ENCODE measurements around the gene AMY1B. TPM values are rescaled to one million over a fixed set of nuclear protein-coding genes. Genes with fewer than 3 reads are reported as not detected.
"Not testable (repeated sequence)": the region's sequence is repeated elsewhere in the genome, so short reads cannot be mapped to it uniquely, and the experiment has no call there.

The AMY1B gene
- not detected for total RNA-seq

DNA sequence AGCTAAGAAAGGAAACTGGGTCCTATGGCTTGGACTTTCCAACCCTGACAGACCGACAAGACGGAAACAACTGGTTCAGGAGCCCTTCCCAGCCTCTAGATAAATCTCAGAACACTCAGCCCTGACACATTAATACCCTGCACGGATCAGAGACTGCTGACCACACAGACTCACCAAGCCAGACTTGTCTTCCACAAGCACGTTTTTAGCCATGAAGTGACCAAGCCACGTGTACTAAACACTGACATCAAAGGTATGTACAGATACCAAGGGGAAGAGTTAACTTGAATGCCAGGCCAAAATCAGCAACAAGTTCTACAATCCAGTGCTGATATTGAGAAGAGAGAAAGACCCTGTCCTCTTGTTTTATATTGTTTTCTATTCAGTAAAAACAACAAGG lies at the start of gene AMY1B:
AMY1B (minus strand) TSS at position 101 of the 400 bp plus-strand sequence. CDS start 571 bp downstream, outside the sequence.
- H3K27me3 Mint-ChIP-seq (ENCODE audit: low read depth); H3K36me3 Mint-ChIP-seq (ENCODE audit: low read depth); POLR2A ChIA-PET; DNase-seq; H3K27ac Mint-ChIP-seq; H3K4me3 Mint-ChIP-seq; H3K9me3 Mint-ChIP-seq (ENCODE audit: insufficient read depth); CTCF ChIA-PET; H3K4me1 Mint-ChIP-seq (ENCODE audit: low read depth); ATAC-seq: not testable (repeated sequence)

DNA sequence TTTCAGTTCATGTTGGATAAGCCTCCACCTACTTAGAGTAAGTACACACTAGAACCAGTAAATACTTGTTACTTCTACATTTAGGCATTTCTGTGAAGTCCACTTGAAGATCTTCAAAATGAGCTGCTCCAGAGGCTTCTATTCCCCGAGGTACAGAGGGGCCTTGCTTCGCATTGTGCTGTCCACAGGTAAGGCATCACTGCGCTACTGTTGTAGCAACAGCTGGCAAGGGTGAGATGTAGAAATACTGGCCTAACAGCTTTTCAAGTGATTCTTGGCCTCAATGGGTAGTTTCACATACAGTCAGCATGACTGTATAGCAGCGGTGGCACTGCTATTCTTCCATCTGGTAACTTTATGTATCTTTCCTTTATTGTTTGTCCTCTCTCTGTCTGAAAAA lies 49.0 kb upstream of the AMY1B start:
- H3K4me3 Mint-ChIP-seq; H3K9me3 Mint-ChIP-seq (ENCODE audit: insufficient read depth); ATAC-seq; H3K27me3 Mint-ChIP-seq (ENCODE audit: low read depth); H3K4me1 Mint-ChIP-seq (ENCODE audit: low read depth); H3K27ac Mint-ChIP-seq; H3K36me3 Mint-ChIP-seq (ENCODE audit: low read depth); DNase-seq; POLR2A ChIA-PET; CTCF ChIA-PET: not testable (repeated sequence)

GRCh38 chr1:103744449-103744848 lies 48.4 kb upstream of the AMY1B start:
- H3K27ac Mint-ChIP-seq; ATAC-seq; H3K9me3 Mint-ChIP-seq (ENCODE audit: insufficient read depth); H3K36me3 Mint-ChIP-seq (ENCODE audit: low read depth); CTCF ChIA-PET; DNase-seq; H3K4me1 Mint-ChIP-seq (ENCODE audit: low read depth); H3K27me3 Mint-ChIP-seq (ENCODE audit: low read depth); H3K4me3 Mint-ChIP-seq; POLR2A ChIA-PET: not testable (repeated sequence)

DNA sequence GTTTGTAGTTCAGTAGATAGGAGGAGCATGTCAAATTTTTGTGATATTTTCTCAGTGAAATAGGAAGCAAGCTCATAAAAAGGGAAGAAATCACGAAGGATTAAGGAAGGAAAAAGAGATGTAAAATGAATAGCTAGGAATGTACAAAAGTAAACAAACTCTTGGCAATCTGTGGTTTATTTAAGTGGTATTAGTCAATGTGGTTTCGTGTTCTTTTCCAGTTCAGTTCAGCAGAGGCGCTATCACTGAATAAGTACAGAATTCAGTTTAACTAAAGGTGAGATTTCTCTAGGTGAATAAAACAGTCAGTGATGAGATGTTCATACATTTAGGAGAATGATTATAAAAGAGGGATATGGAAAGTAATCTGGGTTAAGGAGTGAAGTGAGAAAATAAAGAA lies 42.0 kb upstream of the AMY1B start:
- ATAC-seq; H3K27me3 Mint-ChIP-seq (ENCODE audit: low read depth); H3K4me3 Mint-ChIP-seq; H3K27ac Mint-ChIP-seq; DNase-seq; H3K4me1 Mint-ChIP-seq (ENCODE audit: low read depth); H3K9me3 Mint-ChIP-seq (ENCODE audit: insufficient read depth); CTCF ChIA-PET; H3K36me3 Mint-ChIP-seq (ENCODE audit: low read depth); POLR2A ChIA-PET: not testable (repeated sequence)

DNA sequence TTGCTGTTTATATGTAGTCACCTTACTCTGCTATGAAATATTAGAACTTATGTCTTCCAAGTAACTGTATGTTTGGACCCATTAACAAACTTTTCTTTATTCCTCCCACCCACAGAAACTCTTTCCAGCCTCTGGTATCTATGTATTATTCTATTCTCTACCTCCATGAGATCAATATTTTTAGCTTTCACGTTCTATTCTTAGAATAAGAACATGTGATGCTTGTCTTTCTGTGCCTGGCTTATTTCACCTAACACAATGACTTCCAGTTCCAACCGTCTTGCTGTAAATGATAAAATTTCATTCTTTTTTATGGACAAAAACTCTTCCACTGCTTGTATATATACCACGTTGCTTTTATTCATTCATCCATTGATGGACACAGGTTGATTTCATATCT lies 39.3 kb upstream of the AMY1B start:
- POLR2A ChIA-PET; DNase-seq; ATAC-seq; H3K27ac Mint-ChIP-seq; H3K4me1 Mint-ChIP-seq (ENCODE audit: low read depth); H3K9me3 Mint-ChIP-seq (ENCODE audit: insufficient read depth); CTCF ChIA-PET; H3K27me3 Mint-ChIP-seq (ENCODE audit: low read depth); H3K36me3 Mint-ChIP-seq (ENCODE audit: low read depth); H3K4me3 Mint-ChIP-seq: not testable (repeated sequence)

DNA sequence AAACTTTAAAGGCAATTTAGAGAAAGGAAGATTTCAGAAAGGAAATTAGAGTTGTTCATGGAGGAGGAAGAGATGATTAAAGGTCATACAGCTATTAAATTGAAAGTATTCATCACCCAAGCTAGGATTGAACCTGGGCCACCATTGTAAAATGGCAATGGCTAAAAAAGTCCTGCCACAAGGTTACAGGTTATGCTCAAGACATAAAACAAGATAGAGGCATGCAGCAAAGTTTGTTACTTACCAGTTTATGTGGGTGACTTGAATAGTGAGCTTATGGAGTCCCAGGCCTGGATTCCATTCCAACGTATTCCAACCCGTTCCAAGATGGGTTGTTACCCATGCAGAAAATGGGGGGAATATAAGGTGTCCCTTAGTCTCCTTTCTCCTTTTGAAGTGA lies 25.5 kb upstream of the AMY1B start:
- POLR2A ChIA-PET; H3K27me3 Mint-ChIP-seq (ENCODE audit: low read depth); H3K27ac Mint-ChIP-seq; H3K36me3 Mint-ChIP-seq (ENCODE audit: low read depth); DNase-seq; H3K9me3 Mint-ChIP-seq (ENCODE audit: insufficient read depth); CTCF ChIA-PET; ATAC-seq; H3K4me1 Mint-ChIP-seq (ENCODE audit: low read depth); H3K4me3 Mint-ChIP-seq: not testable (repeated sequence)

DNA sequence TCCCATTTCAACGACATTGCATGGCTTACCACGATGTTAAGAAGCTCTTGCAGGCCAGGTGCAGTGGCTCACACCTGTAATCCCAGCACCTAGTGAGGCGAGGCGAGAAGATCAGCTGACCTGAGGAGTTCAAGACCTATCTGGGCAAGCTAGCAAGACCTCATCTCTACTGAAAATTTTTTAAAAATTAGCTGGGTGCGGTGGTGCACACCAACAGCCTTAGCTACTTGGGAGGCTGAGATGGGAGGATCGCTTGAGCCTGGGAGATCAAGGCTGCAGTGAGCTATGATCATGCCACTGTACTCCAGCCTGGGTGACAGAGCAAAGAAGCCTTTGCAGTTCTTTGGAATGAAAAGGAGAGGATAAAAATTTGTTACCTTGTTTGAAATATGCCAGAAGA lies 21.4 kb upstream of the AMY1B start:
- H3K27ac Mint-ChIP-seq; H3K27me3 Mint-ChIP-seq (ENCODE audit: low read depth); DNase-seq; H3K36me3 Mint-ChIP-seq (ENCODE audit: low read depth); H3K4me1 Mint-ChIP-seq (ENCODE audit: low read depth); POLR2A ChIA-PET; ATAC-seq; H3K9me3 Mint-ChIP-seq (ENCODE audit: insufficient read depth); H3K4me3 Mint-ChIP-seq; CTCF ChIA-PET: not testable (repeated sequence)

DNA sequence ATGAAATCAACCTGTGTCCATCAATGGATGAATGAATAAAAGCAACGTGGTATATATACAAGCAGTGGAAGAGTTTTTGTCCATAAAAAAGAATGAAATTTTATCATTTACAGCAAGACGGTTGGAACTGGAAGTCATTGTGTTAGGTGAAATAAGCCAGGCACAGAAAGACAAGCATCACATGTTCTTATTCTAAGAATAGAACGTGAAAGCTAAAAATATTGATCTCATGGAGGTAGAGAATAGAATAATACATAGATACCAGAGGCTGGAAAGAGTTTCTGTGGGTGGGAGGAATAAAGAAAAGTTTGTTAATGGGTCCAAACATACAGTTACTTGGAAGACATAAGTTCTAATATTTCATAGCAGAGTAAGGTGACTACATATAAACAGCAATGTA lies 14.4 kb upstream of the AMY1B start:
- H3K27ac Mint-ChIP-seq; H3K4me1 Mint-ChIP-seq (ENCODE audit: low read depth); DNase-seq; H3K4me3 Mint-ChIP-seq; H3K36me3 Mint-ChIP-seq (ENCODE audit: low read depth); POLR2A ChIA-PET; ATAC-seq; H3K9me3 Mint-ChIP-seq (ENCODE audit: insufficient read depth); H3K27me3 Mint-ChIP-seq (ENCODE audit: low read depth); CTCF ChIA-PET: not testable (repeated sequence)

- H3K4me1 Mint-ChIP-seq (ENCODE audit: low read depth); H3K4me3 Mint-ChIP-seq; ATAC-seq; CTCF ChIA-PET; H3K27ac Mint-ChIP-seq; H3K36me3 Mint-ChIP-seq (ENCODE audit: low read depth); H3K9me3 Mint-ChIP-seq (ENCODE audit: insufficient read depth); POLR2A ChIA-PET; H3K27me3 Mint-ChIP-seq (ENCODE audit: low read depth); DNase-seq: not testable (repeated sequence)
Measured at GRCh38 chr1:103707670-103708069, 11.7 kb upstream of the AMY1B start.

- POLR2A ChIA-PET; ATAC-seq; H3K4me1 Mint-ChIP-seq (ENCODE audit: low read depth); H3K4me3 Mint-ChIP-seq; H3K9me3 Mint-ChIP-seq (ENCODE audit: insufficient read depth); CTCF ChIA-PET; H3K27ac Mint-ChIP-seq; H3K27me3 Mint-ChIP-seq (ENCODE audit: low read depth); DNase-seq; H3K36me3 Mint-ChIP-seq (ENCODE audit: low read depth): not testable (repeated sequence)
Measured at GRCh38 chr1:103701256-103701655, 5.2 kb upstream of the AMY1B start.

DNA sequence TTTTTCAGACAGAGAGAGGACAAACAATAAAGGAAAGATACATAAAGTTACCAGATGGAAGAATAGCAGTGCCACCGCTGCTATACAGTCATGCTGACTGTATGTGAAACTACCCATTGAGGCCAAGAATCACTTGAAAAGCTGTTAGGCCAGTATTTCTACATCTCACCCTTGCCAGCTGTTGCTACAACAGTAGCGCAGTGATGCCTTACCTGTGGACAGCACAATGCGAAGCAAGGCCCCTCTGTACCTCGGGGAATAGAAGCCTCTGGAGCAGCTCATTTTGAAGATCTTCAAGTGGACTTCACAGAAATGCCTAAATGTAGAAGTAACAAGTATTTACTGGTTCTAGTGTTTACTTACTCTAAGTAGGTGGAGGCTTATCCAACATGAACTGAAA lies 4.7 kb upstream of the AMY1B start:
- H3K9me3 Mint-ChIP-seq (ENCODE audit: insufficient read depth); H3K27me3 Mint-ChIP-seq (ENCODE audit: low read depth); ATAC-seq; H3K4me3 Mint-ChIP-seq; DNase-seq; POLR2A ChIA-PET; H3K4me1 Mint-ChIP-seq (ENCODE audit: low read depth); H3K27ac Mint-ChIP-seq; H3K36me3 Mint-ChIP-seq (ENCODE audit: low read depth); CTCF ChIA-PET: not testable (repeated sequence)

DNA sequence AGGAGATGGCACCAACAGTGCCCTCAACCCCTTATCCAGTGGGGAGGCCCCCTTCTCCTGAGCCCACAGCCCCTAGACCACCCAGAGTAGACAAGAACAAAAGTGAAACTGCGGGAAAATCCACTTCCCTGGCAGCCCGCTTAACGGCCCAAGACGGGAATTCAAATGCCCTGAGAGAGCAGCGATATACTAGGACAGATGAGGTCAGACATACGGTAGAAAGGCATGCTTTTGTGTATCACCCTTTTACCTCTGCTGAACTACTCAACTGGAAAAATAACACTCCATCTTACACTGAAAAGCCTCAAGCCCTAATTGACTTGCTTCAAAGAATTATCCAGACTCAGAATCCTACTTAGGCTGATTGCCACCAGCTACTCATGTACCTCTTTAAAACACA lies 1.4 kb upstream of the AMY1B start:
- H3K4me1 Mint-ChIP-seq (ENCODE audit: low read depth); POLR2A ChIA-PET; H3K36me3 Mint-ChIP-seq (ENCODE audit: low read depth); ATAC-seq; H3K4me3 Mint-ChIP-seq; H3K27ac Mint-ChIP-seq; H3K9me3 Mint-ChIP-seq (ENCODE audit: insufficient read depth); H3K27me3 Mint-ChIP-seq (ENCODE audit: low read depth); DNase-seq; CTCF ChIA-PET: not testable (repeated sequence)

GRCh38 chr1:103676335-103676734 lies 19.7 kb downstream of the AMY1B start:
- H3K27ac Mint-ChIP-seq; ATAC-seq; H3K4me1 Mint-ChIP-seq (ENCODE audit: low read depth); H3K36me3 Mint-ChIP-seq (ENCODE audit: low read depth); H3K27me3 Mint-ChIP-seq (ENCODE audit: low read depth); H3K9me3 Mint-ChIP-seq (ENCODE audit: insufficient read depth); DNase-seq; POLR2A ChIA-PET; H3K4me3 Mint-ChIP-seq; CTCF ChIA-PET: not testable (repeated sequence)
